Fibroblast of skin of scalp (primary cell): ENCODE measurements around the gene PTPRN2.

ENCODE experiments used
- DNase-seq: peaks from one replicate; pipeline ENCODE4 v3.0.0-alpha.2; 2013

PTPRN2 gene

GRCh38 chr7:157622408-157623205, 965.0 kb downstream of the PTPRN2 start:
- peak; percentile 2 for DNase-seq

GRCh38 chr7:157622000-157622399, 965.6 kb downstream of the PTPRN2 start:
- DNase-seq: no peak

GRCh38 chr7:157621131-157621681, 966.4 kb downstream of the PTPRN2 start:
- DNase-seq: no peak

- no peak for DNase-seq
These were observed 967.0 kb downstream of the PTPRN2 start for GRCh38 chr7:157620616-157621015.

GRCh38 chr7:157619753-157620525, 967.7 kb downstream of the PTPRN2 start:
- DNase-seq: no peak

GRCh38 chr7:157618823-157619606, 968.6 kb downstream of the PTPRN2 start:
- no peak for DNase-seq

GRCh38 chr7:157618091-157618726, 969.4 kb downstream of the PTPRN2 start:
- no peak for DNase-seq

GRCh38 chr7:157617401-157617800, 970.2 kb downstream of the PTPRN2 start:
- DNase-seq: no peak

- DNase-seq: no peak
These were observed 970.7 kb downstream of the PTPRN2 start for GRCh38 chr7:157616931-157617330.

- no peak for DNase-seq
These were observed 971.2 kb downstream of the PTPRN2 start for GRCh38 chr7:157616426-157616825.

- no peak for DNase-seq
These were observed 971.8 kb downstream of the PTPRN2 start for GRCh38 chr7:157615852-157616251.

GRCh38 chr7:157615101-157615817, 972.4 kb downstream of the PTPRN2 start:
- no peak for DNase-seq

- DNase-seq: no peak
These were observed 973.1 kb downstream of the PTPRN2 start for GRCh38 chr7:157614457-157615020.

- DNase-seq: peak; percentile 36
These were observed 973.9 kb downstream of the PTPRN2 start for GRCh38 chr7:157613575-157614322.

GRCh38 chr7:157612664-157613561, 974.7 kb downstream of the PTPRN2 start:
- peak; percentile 35 for DNase-seq

GRCh38 chr7:157612009-157612663, 975.5 kb downstream of the PTPRN2 start:
- DNase-seq: no peak

- DNase-seq: no peak
These were observed 976.3 kb downstream of the PTPRN2 start for GRCh38 chr7:157611341-157611740.

- DNase-seq: no peak
These were observed 976.8 kb downstream of the PTPRN2 start for GRCh38 chr7:157610671-157611295.
